ENCODE results near the gene RPS6KA1. TPM values are rescaled to one million over a fixed set of nuclear protein-coding genes. Genes with fewer than 3 reads are reported as not detected.
"Not testable (repeated sequence)": the region's sequence is repeated elsewhere in the genome, so short reads cannot be mapped to it uniquely, and the experiment has no call there.

Gene RPS6KA1
- total RNA-seq, 1 donor from 2014 or later, result 4.9 TPM

DNA sequence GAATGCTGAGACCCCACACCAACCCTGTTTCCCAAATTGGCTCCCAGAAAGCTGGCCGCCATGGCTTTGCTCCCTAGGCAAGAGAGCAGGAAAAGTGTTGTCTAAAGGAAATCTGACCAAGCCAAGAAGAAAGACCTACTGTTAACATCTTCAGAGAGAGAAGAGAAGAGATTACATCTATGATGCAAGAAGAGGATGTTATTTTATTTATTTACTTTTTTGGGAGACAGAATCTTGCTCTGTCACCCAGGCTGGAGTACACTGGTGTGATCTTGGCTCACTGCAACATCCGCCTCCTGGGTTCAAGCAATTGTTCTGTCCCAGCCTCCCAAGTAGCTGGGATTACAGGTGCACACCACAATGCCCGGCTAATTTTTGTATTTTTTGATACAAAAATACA is 35.6 kb upstream of the RPS6KA1 start:
- intact Hi-C loops (cut with micrococcal nuclease), result no loop called here
- TF ChIP-seq, protein P1, sequence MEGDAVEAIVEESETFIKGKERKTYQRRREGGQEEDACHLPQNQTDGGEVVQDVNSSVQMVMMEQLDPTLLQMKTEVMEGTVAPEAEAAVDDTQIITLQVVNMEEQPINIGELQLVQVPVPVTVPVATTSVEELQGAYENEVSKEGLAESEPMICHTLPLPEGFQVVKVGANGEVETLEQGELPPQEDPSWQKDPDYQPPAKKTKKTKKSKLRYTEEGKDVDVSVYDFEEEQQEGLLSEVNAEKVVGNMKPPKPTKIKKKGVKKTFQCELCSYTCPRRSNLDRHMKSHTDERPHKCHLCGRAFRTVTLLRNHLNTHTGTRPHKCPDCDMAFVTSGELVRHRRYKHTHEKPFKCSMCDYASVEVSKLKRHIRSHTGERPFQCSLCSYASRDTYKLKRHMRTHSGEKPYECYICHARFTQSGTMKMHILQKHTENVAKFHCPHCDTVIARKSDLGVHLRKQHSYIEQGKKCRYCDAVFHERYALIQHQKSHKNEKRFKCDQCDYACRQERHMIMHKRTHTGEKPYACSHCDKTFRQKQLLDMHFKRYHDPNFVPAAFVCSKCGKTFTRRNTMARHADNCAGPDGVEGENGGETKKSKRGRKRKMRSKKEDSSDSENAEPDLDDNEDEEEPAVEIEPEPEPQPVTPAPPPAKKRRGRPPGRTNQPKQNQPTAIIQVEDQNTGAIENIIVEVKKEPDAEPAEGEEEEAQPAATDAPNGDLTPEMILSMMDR (IDR thresholded peaks at IDR 0.05; ENCODE audit: borderline replicate concordance), result no peak
- no peak overlapping the region for H3K4me3 ChIP-seq

DNA sequence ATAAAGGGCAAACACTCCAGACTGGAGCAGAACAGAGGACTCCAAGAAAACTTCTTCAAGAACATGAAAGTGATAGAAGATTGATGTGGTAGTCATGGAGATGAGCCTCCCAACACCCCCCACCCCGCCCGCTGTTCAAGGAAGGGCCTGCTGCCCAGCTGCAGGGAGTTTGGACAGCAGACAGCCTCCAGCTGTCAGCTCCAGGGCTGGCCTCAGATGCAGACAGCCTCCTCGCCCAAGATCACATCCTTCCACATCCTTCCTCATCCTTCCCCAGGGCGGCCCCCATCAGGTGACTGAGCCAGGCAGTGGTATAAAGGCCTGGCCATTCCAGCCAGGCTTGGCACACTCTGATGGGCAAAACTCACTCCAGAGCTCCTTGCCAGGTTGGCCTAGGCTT is 32.7 kb upstream of the RPS6KA1 start:
- Histone ChIP-seq H3K27me3 (ENCODE audit: low read depth) (no peaks in the 10 kb centered on the region), H3K9me3 (replicated peaks) (no peaks in the 10 kb centered on the region), H3K4me3 (no peak overlapping the region), H3K27ac (replicated peaks) (no peak overlapping the region), H3K4me1 (peaks cover 22% of the 10 kb centered on the region), H3K36me3 (no peaks in the 10 kb centered on the region)
- no peak for DNase-seq
- TF ChIP-seq, protein P1 (IDR thresholded peaks at IDR 0.05; ENCODE audit: borderline replicate concordance), result no peak
- intact Hi-C loops (cut with micrococcal nuclease), result no loop called here

More for the DNA sequence above, 35.6 kb upstream of the RPS6KA1 start:
- no peaks in the 10 kb centered on the region for H3K9me3 ChIP-seq (replicated peaks)
- H3K4me1 ChIP-seq, result no peaks in the 10 kb centered on the region
- H3K36me3 ChIP-seq, result no peaks in the 10 kb centered on the region
- DNase-seq, result no peak
- no peaks in the 10 kb centered on the region for H3K27me3 ChIP-seq (ENCODE audit: low read depth)
- H3K27ac ChIP-seq (replicated peaks), result no peak overlapping the region

DNA sequence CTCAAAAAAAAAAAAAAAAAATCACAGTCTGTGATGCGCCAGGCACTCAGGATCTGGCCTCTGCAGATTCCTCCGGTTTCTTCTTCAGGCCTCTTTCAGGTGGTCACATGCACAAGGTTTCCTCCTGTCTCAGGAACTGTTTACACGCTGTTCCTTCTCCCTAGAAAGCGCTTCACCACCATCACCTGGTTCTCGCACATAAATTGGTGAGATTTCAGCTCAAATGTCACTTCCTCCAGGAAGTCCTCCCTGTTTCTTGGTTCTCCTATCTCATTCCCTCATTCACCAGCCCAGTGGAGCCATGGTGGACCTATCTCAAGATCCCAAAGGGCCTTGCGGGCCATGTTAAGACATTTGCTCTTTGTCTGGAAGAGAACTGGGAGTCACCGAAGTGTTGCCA is 30.7 kb upstream of the RPS6KA1 start:
- Histone ChIP-seq H3K27ac (replicated peaks) (no peak overlapping the region), H3K4me3 (no peak overlapping the region), H3K4me1 (peaks cover 23% of the 10 kb centered on the region), H3K27me3 (ENCODE audit: low read depth) (no peaks in the 10 kb centered on the region), H3K36me3 (no peaks in the 10 kb centered on the region), H3K9me3 (replicated peaks) (no peaks in the 10 kb centered on the region)
- intact Hi-C loops (cut with micrococcal nuclease), result no loop called here
- no peak for DNase-seq
- TF ChIP-seq, protein P1 (IDR thresholded peaks at IDR 0.05; ENCODE audit: borderline replicate concordance), result no peak

- peak; percentile 92 for DNase-seq
- H3K9me3 ChIP-seq (replicated peaks), result no peaks in the 10 kb centered on the region
- TF ChIP-seq, protein P1 (IDR thresholded peaks at IDR 0.05; ENCODE audit: borderline replicate concordance), result peak; percentile 18
- H3K4me3 ChIP-seq, result peak overlapping the region; percentile 94
- H3K27me3 ChIP-seq (ENCODE audit: low read depth), result no peaks in the 10 kb centered on the region
- H3K4me1 ChIP-seq, result peaks cover 23% of the 10 kb centered on the region
- no peaks in the 10 kb centered on the region for H3K36me3 ChIP-seq
- intact Hi-C loops (cut with micrococcal nuclease), result no loop called here
- H3K27ac ChIP-seq (replicated peaks), result peak overlapping the region; percentile 96
These were observed 28.9 kb upstream of the RPS6KA1 start for GRCh38 chr1:26500488-26501175.

- H3K9me3 ChIP-seq (replicated peaks); H3K36me3 ChIP-seq; H3K27ac ChIP-seq (replicated peaks); H3K4me3 ChIP-seq; intact Hi-C loops (cut with micrococcal nuclease); DNase-seq; H3K4me1 ChIP-seq; H3K27me3 ChIP-seq (ENCODE audit: low read depth): not testable (repeated sequence)
These were observed 18.9 kb upstream of the RPS6KA1 start for GRCh38 chr1:26510711-26511110.

GRCh38 chr1:26515836-26516235 is 13.7 kb upstream of the RPS6KA1 start:
- H3K27me3 ChIP-seq (ENCODE audit: low read depth); H3K4me3 ChIP-seq; H3K9me3 ChIP-seq (replicated peaks); H3K27ac ChIP-seq (replicated peaks); DNase-seq; intact Hi-C loops (cut with micrococcal nuclease); H3K4me1 ChIP-seq; H3K36me3 ChIP-seq: not testable (repeated sequence)

Measured in left ventricle myocardium inferior (tissue), 1 donor.